Breast epithelium (tissue), 3 donors: ENCODE data around the gene SHROOM3.

Experiments used
- CTCF ChIP-seq, 3 donors: fragments of 450-650 bp; IDR thresholded peaks; one replicate each; pipeline ENCODE4 v1.5.1; 2016 to 2017; ENCODE audit warnings: antibody characterized with exemption in 3 of 3, mild to moderate bottlenecking in 3 of 3, moderate library complexity in 3 of 3
- POLR2A ChIP-seq: fragments of 450-650 bp; IDR thresholded peaks from one replicate; pipeline ENCODE4 v1.6.1; 2016; ENCODE audit warnings: antibody characterized with exemption, mild to moderate bottlenecking, moderate library complexity
- POLR2AphosphoS5 ChIP-seq, 3 donors: sonication (generic); formaldehyde crosslinking; IDR thresholded peaks; one replicate each; pipeline ENCODE4 v1.6.1; 2017; ENCODE audit warnings: antibody characterized with exemption in 3 of 3

GRCh38 chr4:76564123-76564915, 129.3 kb downstream of the SHROOM3 start:
- TF ChIP-seq CTCF (IDR thresholded peaks at IDR 0.05) (no peak), POLR2A (no peak), POLR2AphosphoS5 (IDR thresholded peaks at IDR 0.05) (no peak)
